Measurements from ENCODE around the gene IGSF21. TPM values are rescaled to one million over a fixed set of nuclear protein-coding genes. Genes with fewer than 3 reads are reported as not detected.

IGSF21 gene
- total RNA-seq, 1 experiment from 2014 or later, result 5.2 TPM

DNA sequence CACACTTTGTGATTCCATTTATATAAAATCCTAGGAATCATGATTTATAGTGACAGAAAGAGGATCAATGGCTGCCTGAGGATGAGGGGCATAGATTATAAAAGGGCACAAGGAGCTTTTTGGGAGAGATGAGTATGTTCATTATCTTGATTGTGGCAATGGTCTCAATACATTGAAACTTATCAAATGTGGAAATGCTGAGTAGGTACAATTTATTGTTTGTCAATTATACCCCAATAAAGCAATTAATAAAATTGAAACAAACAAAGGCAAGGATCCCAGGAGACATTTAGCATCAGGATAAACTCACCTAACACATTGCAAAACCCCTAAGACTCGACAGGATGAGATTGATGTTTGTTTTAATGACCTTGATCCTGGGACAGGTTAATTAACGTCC, 220.1 kb downstream of the IGSF21 start:
- WGBS (ENCODE audit: extremely low coverage, insufficient read length, low lambda C conversion rate), result no CpG with 5 or more reads among the region's 2 CpGs
- no peak overlapping the region for H3T11ph ChIP-seq (ENCODE audit: low read length)
- no peaks in the 10 kb centered on the region for H3K27me3 ChIP-seq (ENCODE audit: insufficient read depth, low read length)
- H2BK120ac ChIP-seq (ENCODE audit: low read depth, low read length, poor library complexity, severe bottlenecking), result no peak overlapping the region
- peaks cover 26 to 39% of the 10 kb centered on the region in 2 experiments for H3K4me1 Mint-ChIP-seq
- no peak overlapping the region for H2BK5ac ChIP-seq (ENCODE audit: insufficient read length, low read length)
- H3K4me2 ChIP-seq (ENCODE audit: insufficient read depth, insufficient read length, low read length), result no peak overlapping the region
- no peaks in the 10 kb centered on the region for H3K23me2 ChIP-seq (ENCODE audit: insufficient read length, low read depth, low read length, poor library complexity, severe bottlenecking)
- no peak overlapping the region for H2AK5ac ChIP-seq (ENCODE audit: insufficient read length, low read length)
- no peaks in the 10 kb centered on the region for H4K20me1 ChIP-seq (ENCODE audit: control insufficient read depth, insufficient read depth, insufficient read length)
- no peaks in the 10 kb centered on the region for H3K9me3 ChIP-seq (ENCODE audit: control insufficient read depth, low read depth, low read length)
- H4K5ac ChIP-seq (ENCODE audit: insufficient read length, low read depth, low read length), result no peak overlapping the region
- no peaks in the 10 kb centered on the region for H3K36me3 Mint-ChIP-seq (ENCODE audit: insufficient read depth in 1 of 3, low read depth in 3 of 3)
- no peak overlapping the region for H3K23ac ChIP-seq (ENCODE audit: insufficient read length, low read depth, low read length)
- no peak overlapping the region for H3K14ac ChIP-seq (ENCODE audit: insufficient read depth, low read length)
- peaks cover 13% of the 10 kb centered on the region for H3K27me3 Mint-ChIP-seq (ENCODE audit: low read depth)
- no peak overlapping the region for H3K56ac ChIP-seq (ENCODE audit: insufficient read length, low read depth, low read length)
- H3K79me1 ChIP-seq (ENCODE audit: insufficient read depth, low read depth, low read length, poor library complexity, severe bottlenecking), result no peaks in the 10 kb centered on the region
- no peak overlapping the region for H2BK20ac ChIP-seq (ENCODE audit: low read depth, low read length, poor library complexity, severe bottlenecking)
- H3K4me3 Mint-ChIP-seq, result no peak overlapping the region
- H3K4me1 ChIP-seq (ENCODE audit: insufficient read depth, low read length), result peaks cover 10% of the 10 kb centered on the region
- H3K4ac ChIP-seq (ENCODE audit: low read depth, low read length), result no peak overlapping the region
- H2BK15ac ChIP-seq (ENCODE audit: low read depth, low read length), result no peak overlapping the region
- H3K27ac Mint-ChIP-seq, result no peak overlapping the region
- no peak overlapping the region for H3K27ac ChIP-seq (ENCODE audit: insufficient read length, low read depth, low read length)
- H2AFZ ChIP-seq (ENCODE audit: low read length), result no peak overlapping the region
- TF ChIP-seq, protein P1, sequence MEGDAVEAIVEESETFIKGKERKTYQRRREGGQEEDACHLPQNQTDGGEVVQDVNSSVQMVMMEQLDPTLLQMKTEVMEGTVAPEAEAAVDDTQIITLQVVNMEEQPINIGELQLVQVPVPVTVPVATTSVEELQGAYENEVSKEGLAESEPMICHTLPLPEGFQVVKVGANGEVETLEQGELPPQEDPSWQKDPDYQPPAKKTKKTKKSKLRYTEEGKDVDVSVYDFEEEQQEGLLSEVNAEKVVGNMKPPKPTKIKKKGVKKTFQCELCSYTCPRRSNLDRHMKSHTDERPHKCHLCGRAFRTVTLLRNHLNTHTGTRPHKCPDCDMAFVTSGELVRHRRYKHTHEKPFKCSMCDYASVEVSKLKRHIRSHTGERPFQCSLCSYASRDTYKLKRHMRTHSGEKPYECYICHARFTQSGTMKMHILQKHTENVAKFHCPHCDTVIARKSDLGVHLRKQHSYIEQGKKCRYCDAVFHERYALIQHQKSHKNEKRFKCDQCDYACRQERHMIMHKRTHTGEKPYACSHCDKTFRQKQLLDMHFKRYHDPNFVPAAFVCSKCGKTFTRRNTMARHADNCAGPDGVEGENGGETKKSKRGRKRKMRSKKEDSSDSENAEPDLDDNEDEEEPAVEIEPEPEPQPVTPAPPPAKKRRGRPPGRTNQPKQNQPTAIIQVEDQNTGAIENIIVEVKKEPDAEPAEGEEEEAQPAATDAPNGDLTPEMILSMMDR (conservative IDR thresholded peaks at IDR 0.05), result no peak
- H2BK12ac ChIP-seq (ENCODE audit: insufficient read length, low read depth, low read length), result no peak overlapping the region
- H3K79me2 ChIP-seq (ENCODE audit: insufficient read depth, low read length), result no peaks in the 10 kb centered on the region
- no peak for DNase-seq
- no peak overlapping the region for H3K9ac ChIP-seq (ENCODE audit: extremely low read depth, insufficient read length, low read length)
- no peak overlapping the region for H4K8ac ChIP-seq (replicated peaks; ENCODE audit: insufficient read length, low read depth, low read length)
- no peak overlapping the region for H3K18ac ChIP-seq (ENCODE audit: insufficient read length, low read depth, low read length)
- H4K91ac ChIP-seq (ENCODE audit: insufficient read length, low read depth, low read length), result no peak overlapping the region
- no peaks in the 10 kb centered on the region for H3K9me3 Mint-ChIP-seq

Data from H9 (cell line).